GM18909 (cell line): ENCODE results near the gene DPP6.

Experiments
- ATAC-seq: cut with Tn5 transposase; IDR thresholded peaks from one replicate; pipeline ENCODE4 v1.9.1; 2021; ENCODE audit warnings: mild to moderate bottlenecking; ENCODE audit not compliant: unreplicated experiment, poor library complexity

Gene DPP6

GRCh38 chr7:154679379-154680053 is 627.3 kb downstream of the DPP6 start:
- ATAC-seq, result no peak

- no peak for ATAC-seq
Observed at GRCh38 chr7:154680894-154681659, 628.9 kb downstream of the DPP6 start.

GRCh38 chr7:154682003-154682402 is 629.8 kb downstream of the DPP6 start:
- no peak for ATAC-seq

- ATAC-seq, result no peak
Observed at GRCh38 chr7:154684666-154685563, 632.7 kb downstream of the DPP6 start.

- ATAC-seq, result no peak
Observed at GRCh38 chr7:154685564-154685901, 633.3 kb downstream of the DPP6 start.

GRCh38 chr7:154686305-154686704 is 634.1 kb downstream of the DPP6 start:
- no peak for ATAC-seq

GRCh38 chr7:154688952-154689351 is 636.8 kb downstream of the DPP6 start:
- no peak for ATAC-seq

- no peak for ATAC-seq
Observed at GRCh38 chr7:154690411-154690810, 638.2 kb downstream of the DPP6 start.

GRCh38 chr7:154693661-154694060 is 641.5 kb downstream of the DPP6 start:
- ATAC-seq, result no peak

GRCh38 chr7:154695836-154696235 is 643.6 kb downstream of the DPP6 start:
- ATAC-seq, result no peak

- no peak for ATAC-seq
Observed at GRCh38 chr7:154696556-154696955, 644.4 kb downstream of the DPP6 start.

GRCh38 chr7:154698726-154699291 is 646.6 kb downstream of the DPP6 start:
- no peak for ATAC-seq

GRCh38 chr7:154699417-154699816 is 647.2 kb downstream of the DPP6 start:
- ATAC-seq, result no peak

- no peak for ATAC-seq
Observed at GRCh38 chr7:154709840-154710520, 657.8 kb downstream of the DPP6 start.

GRCh38 chr7:154720016-154720415 is 667.8 kb downstream of the DPP6 start:
- no peak for ATAC-seq

- ATAC-seq, result no peak
Observed at GRCh38 chr7:154721086-154721485, 668.9 kb downstream of the DPP6 start.

GRCh38 chr7:154726368-154726767 is 674.2 kb downstream of the DPP6 start:
- ATAC-seq, result no peak

- no peak for ATAC-seq
Observed at GRCh38 chr7:154729056-154729455, 676.9 kb downstream of the DPP6 start.

- ATAC-seq, result no peak
Observed at GRCh38 chr7:154735766-154736165, 683.6 kb downstream of the DPP6 start.

GRCh38 chr7:154736389-154736788 is 684.2 kb downstream of the DPP6 start:
- no peak for ATAC-seq
